HS-27A (cell line): ENCODE data around the gene GSPT2.
"Not testable (repeated sequence)": the region's sequence is repeated elsewhere in the genome, so short reads cannot be mapped to it uniquely, and the experiment has no call there.

Experiments
- DNase-seq: peaks from one replicate; pipeline ENCODE4 v3.0.0-alpha.2; 2012; ENCODE audit warnings: low read depth, missing footprints

GSPT2 gene

GRCh38 chrX:51743179-51743957, at the start of gene GSPT2:
Gene GSPT2 (plus strand): TSS chrX:51743442. CDS start chrX:51743627, 185 bp downstream.
- no peak for DNase-seq

GRCh38 chrX:51694254-51694653, 49.0 kb upstream of the GSPT2 start:
- no peak for DNase-seq

DNA sequence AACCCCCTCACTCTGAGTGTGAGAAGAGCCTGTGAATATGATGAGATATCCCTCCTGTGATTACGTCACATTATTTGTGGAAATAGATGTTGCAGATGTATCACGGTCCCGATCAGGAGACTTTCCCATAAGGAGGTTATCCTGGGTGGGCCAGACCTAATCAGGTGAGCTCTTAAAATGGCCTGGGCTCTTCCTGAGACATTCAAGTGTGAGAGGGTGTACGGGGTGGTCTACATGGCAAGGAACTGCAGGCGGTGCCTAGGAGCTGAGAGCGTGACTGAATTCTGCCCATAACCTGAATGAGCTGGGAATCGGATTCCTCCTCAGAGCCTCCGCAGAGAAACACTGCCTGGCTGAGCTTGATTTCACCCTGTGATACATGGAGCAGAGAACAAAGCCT, 45.8 kb upstream of the GSPT2 start:
- no peak for DNase-seq

GRCh38 chrX:51710277-51711164, 32.7 kb upstream of the GSPT2 start, which contains the start of gene CENPVL1:
Gene CENPVL1 (plus strand): TSS chrX:51710512. CDS start chrX:51710512, 0 bp downstream.
- DNase-seq, result not testable (repeated sequence)

- DNase-seq, result not testable (repeated sequence)
Measured at GRCh38 chrX:51712943-51713647, 30.1 kb upstream of the GSPT2 start.

- no peak for DNase-seq
Measured at GRCh38 chrX:51728202-51728601, 15.0 kb upstream of the GSPT2 start.

- DNase-seq, result no peak
Measured at GRCh38 chrX:51737091-51737490, 6.2 kb upstream of the GSPT2 start.

GRCh38 chrX:51742586-51742985, 656 bp upstream of the GSPT2 start:
- no peak for DNase-seq

DNA sequence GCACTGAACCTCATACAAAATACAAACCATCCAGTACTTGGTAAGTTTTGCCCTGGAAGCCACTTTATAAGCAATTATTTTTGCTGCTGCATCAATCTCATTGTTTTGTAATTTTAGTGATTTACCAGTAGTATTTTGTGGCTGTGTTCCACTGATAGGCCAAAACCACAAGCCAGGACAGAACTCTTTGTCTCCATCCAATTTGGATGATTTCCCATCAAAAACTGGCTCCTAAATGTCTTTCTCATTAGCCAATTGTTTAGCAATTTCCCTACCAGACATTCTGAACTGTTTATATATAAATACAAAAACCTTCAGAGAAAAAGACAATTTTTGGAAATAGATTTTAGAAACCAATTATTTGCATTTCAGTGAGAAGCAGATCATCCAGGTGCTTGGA, 4.4 kb downstream of the GSPT2 start:
- no peak for DNase-seq

- no peak for DNase-seq
Measured at GRCh38 chrX:51759055-51759839, 16.0 kb downstream of the GSPT2 start.

DNA sequence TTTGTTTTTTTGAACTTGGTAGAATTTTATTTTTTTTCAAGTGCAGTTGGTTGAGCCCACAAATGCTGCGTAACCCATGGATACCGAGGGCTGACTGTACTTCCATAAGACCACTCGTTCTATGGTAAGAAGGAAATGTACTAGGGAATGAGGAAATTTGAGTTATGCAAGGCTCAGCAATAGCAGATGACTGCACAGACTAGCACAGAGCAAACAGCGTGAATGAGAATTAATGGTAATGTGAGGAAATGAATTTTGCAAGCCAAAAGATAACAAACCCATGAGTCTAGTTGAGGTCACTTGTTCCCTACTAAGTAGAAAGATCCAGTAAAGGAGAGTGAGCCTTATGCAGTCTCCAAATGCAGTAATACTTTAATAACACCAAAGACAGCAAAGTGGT, 17.4 kb downstream of the GSPT2 start:
- no peak for DNase-seq

GRCh38 chrX:51766546-51766945, 23.3 kb downstream of the GSPT2 start:
- DNase-seq, result no peak

DNA sequence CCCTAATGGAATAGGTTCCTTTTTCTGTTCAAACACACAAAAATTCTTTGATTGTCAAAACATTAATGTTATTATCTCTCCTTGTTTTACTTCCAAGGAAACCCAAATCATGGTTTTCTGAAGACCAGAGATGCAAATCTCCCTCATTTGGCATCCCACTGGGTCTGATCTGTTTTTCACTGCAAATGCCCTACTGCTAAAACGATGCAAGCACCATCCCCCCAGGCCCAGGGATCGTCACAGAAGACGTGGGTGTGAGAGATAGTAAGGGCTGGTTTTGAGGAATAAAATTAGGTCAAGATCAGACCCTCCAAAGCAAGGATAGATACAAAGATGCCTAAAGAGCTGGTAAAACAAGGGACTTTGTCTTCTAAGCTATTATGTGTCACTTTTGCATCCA, 33.6 kb downstream of the GSPT2 start:
- DNase-seq, result no peak

GRCh38 chrX:51779306-51779705, 36.1 kb downstream of the GSPT2 start:
- DNase-seq, result no peak

- DNase-seq, result no peak
Measured at GRCh38 chrX:51795136-51795535, 51.9 kb downstream of the GSPT2 start.
